ENCODE data around the gene RIN2. TPM values are rescaled to one million over a fixed set of nuclear protein-coding genes. Genes with fewer than 3 reads are reported as not detected.

RIN2 gene
- total and polyA plus RNA-seq, 2 of the 4 experiments (the other 2 are of a cell fraction): 16.1 to 72.2 TPM

- BruUV-seq (replicated peaks): no TSS peak
- intact Hi-C loops (cut with micrococcal nuclease): no loop called here
- H4K8ac ChIP-seq (ENCODE audit: low read depth in 2 of 2, low read length in 2 of 2): no peak overlapping the region
Measured at GRCh38 chr20:19740512-19740911, 17.5 kb upstream of the RIN2 start.

More at GRCh38 chr20:19740512-19740911, 17.5 kb upstream of the RIN2 start:
- no peak overlapping the region for H3K27ac ChIP-seq (ENCODE audit: insufficient read depth, low read length)
- H3K9me3 ChIP-seq (ENCODE audit: control insufficient read depth, insufficient read depth, low read length): no peaks in the 10 kb centered on the region; the same call in 1 of the 2 replicates
- H2BK20ac ChIP-seq (ENCODE audit: low read depth, low read length): no peak overlapping the region
- H3K4ac ChIP-seq (ENCODE audit: low read depth, low read length): no peak overlapping the region
- no peak overlapping the region for H2AK9ac ChIP-seq (replicated peaks; ENCODE audit: low read depth, low read length, poor library complexity)
- in situ Hi-C loops (cut with MboI; ENCODE audit: low sequenced_read_pairs): no loop called here
- H3K18ac ChIP-seq (ENCODE audit: low read depth, low read length): no peak overlapping the region
- TF ChIP-seq RCOR1 (IDR thresholded peaks at IDR 0.05; ENCODE audit: insufficient replicate concordance, low read length) (no peak), MAFK (IDR thresholded peaks at IDR 0.05; ENCODE audit: low read depth, low read length) (no peak), POLR2A (IDR thresholded peaks at IDR 0.05; ENCODE audit: low read depth, low read length) (no peak), NFE2L2 (IDR thresholded peaks at IDR 0.05; ENCODE audit: low read depth, low read length) (no peak), CEBPB (IDR thresholded peaks at IDR 0.05; ENCODE audit: low read depth, low read length) (no peak), MXI1 (IDR thresholded peaks at IDR 0.05; ENCODE audit: borderline replicate concordance, low read depth, low read length) (no peak)
- TF ChIP-seq, protein P1, sequence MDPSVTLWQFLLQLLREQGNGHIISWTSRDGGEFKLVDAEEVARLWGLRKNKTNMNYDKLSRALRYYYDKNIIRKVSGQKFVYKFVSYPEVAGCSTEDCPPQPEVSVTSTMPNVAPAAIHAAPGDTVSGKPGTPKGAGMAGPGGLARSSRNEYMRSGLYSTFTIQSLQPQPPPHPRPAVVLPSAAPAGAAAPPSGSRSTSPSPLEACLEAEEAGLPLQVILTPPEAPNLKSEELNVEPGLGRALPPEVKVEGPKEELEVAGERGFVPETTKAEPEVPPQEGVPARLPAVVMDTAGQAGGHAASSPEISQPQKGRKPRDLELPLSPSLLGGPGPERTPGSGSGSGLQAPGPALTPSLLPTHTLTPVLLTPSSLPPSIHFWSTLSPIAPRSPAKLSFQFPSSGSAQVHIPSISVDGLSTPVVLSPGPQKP (IDR thresholded peaks at IDR 0.05; ENCODE audit: borderline replicate concordance, low read depth, low read length): no peak
- TF ChIP-seq, protein P2, sequence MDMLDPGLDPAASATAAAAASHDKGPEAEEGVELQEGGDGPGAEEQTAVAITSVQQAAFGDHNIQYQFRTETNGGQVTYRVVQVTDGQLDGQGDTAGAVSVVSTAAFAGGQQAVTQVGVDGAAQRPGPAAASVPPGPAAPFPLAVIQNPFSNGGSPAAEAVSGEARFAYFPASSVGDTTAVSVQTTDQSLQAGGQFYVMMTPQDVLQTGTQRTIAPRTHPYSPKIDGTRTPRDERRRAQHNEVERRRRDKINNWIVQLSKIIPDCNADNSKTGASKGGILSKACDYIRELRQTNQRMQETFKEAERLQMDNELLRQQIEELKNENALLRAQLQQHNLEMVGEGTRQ (IDR thresholded peaks at IDR 0.05; ENCODE audit: low read depth, low read length): no peak
- H3K36me3 ChIP-seq (ENCODE audit: control insufficient read depth, insufficient read depth, low read length): no peaks in the 10 kb centered on the region
- no peak overlapping the region for H4K91ac ChIP-seq (ENCODE audit: insufficient read depth, low read depth, low read length)
- H2BK120ac ChIP-seq (ENCODE audit: low read depth, low read length): no peak overlapping the region
- no peaks in the 10 kb centered on the region for H4K20me1 ChIP-seq (ENCODE audit: insufficient read depth, low read length)
- no peak overlapping the region for H3K4me3 ChIP-seq (ENCODE audit: insufficient read depth, low read depth, low read length)
- no peak overlapping the region for H4K5ac ChIP-seq (ENCODE audit: low read depth, low read length)
- H2AK5ac ChIP-seq (ENCODE audit: low read depth, low read length): no peak overlapping the region
- no peak overlapping the region for H3K9ac ChIP-seq (ENCODE audit: low read depth, low read length)
- ChIA-PET POLR2A (ENCODE audit: unreplicated experiment) (no interaction called here), CTCF (no interaction called here)
- H3K9me1 ChIP-seq (ENCODE audit: insufficient read depth, low read length): 0 out of 2 replicates have a peak, but pooled peaks cover 4% of the 10 kb centered on the region
- H3K23ac ChIP-seq (ENCODE audit: low read depth, low read length): no peak overlapping the region
- dilution Hi-C loops (cut with HindIII; ENCODE audit: low sequenced_read_pairs, unreplicated experiment): no loop called here
- DNase-seq: no peak
- no peaks in the 10 kb centered on the region; the same call in none of the 2 replicates for H3K4me1 ChIP-seq (ENCODE audit: control insufficient read depth, insufficient read depth, low read length)
- no peak overlapping the region for H3K4me2 ChIP-seq (ENCODE audit: low read depth, low read length)
- H2AFZ ChIP-seq (replicated peaks; ENCODE audit: low read length, poor library complexity): no peak overlapping the region
- H2BK15ac ChIP-seq (ENCODE audit: low read depth, low read length): no peak overlapping the region
- H3K79me1 ChIP-seq (ENCODE audit: low read depth in 1 of 2, low read length in 2 of 2): no peaks in the 10 kb centered on the region
- H3K27me3 ChIP-seq (ENCODE audit: control insufficient read depth, insufficient read depth, low read length): peaks cover 15% of the 10 kb centered on the region
- no peak for ATAC-seq (ENCODE audit: low read depth)
- no CpG with 5 or more reads among the region's 3 CpGs for WGBS, 2 experiments (ENCODE audit: extremely low coverage in 2 of 2, insufficient read length in 1 of 2)
- no peak overlapping the region for H3K14ac ChIP-seq (replicated peaks; ENCODE audit: low read depth, low read length)
- H2BK5ac ChIP-seq (ENCODE audit: low read depth, low read length, poor library complexity, severe bottlenecking): no peak overlapping the region
- no peak overlapping the region for H3K56ac ChIP-seq (ENCODE audit: extremely low read depth, insufficient read depth, low read length)

Data from IMR-90 (cell line).